NB4 (cell line): ENCODE results near the gene NSD1.

Source experiments
- DNase-seq: peaks from one replicate; pipeline ENCODE4 v3.0.0; 2010; ENCODE audit warnings: low read depth
- H3K4me3 ChIP-seq: one replicate; pipeline ENCODE4 v1.5.1; 2011; ENCODE audit warnings: mild to moderate bottlenecking, low read depth, low read length, moderate library complexity
- MYC ChIP-seq: IDR thresholded peaks from 2 replicates; pipeline ENCODE4 v1.6.1; 2011; ENCODE audit warnings: low read depth, low read length
- POLR2A ChIP-seq: IDR thresholded peaks from 2 replicates; pipeline ENCODE4 v1.6.1; 2011; ENCODE audit warnings: mild to moderate bottlenecking; ENCODE audit not compliant: insufficient read length; ENCODE audit errors: extremely low read depth
- TF ChIP-seq, protein P1 (sequence below): IDR thresholded peaks from 2 replicates; pipeline ENCODE4 v1.6.1; 2011; ENCODE audit warnings: low read depth, low read length
- TF ChIP-seq, protein P2 (sequence below): IDR thresholded peaks from one replicate; pipeline ENCODE4 v1.5.1; 2012; ENCODE audit warnings: low read depth, low read length

The NSD1 gene

GRCh38 chr5:177133096-177133852 is at the start of gene NSD1:
TSS of gene NSD1 (plus strand) at chr5:177133773. CDS start at chr5:177135104, 1,331 bp downstream.
- TF ChIP-seq, protein P1, sequence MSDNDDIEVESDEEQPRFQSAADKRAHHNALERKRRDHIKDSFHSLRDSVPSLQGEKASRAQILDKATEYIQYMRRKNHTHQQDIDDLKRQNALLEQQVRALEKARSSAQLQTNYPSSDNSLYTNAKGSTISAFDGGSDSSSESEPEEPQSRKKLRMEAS: peak; percentile 54
- TF ChIP-seq, protein P2, sequence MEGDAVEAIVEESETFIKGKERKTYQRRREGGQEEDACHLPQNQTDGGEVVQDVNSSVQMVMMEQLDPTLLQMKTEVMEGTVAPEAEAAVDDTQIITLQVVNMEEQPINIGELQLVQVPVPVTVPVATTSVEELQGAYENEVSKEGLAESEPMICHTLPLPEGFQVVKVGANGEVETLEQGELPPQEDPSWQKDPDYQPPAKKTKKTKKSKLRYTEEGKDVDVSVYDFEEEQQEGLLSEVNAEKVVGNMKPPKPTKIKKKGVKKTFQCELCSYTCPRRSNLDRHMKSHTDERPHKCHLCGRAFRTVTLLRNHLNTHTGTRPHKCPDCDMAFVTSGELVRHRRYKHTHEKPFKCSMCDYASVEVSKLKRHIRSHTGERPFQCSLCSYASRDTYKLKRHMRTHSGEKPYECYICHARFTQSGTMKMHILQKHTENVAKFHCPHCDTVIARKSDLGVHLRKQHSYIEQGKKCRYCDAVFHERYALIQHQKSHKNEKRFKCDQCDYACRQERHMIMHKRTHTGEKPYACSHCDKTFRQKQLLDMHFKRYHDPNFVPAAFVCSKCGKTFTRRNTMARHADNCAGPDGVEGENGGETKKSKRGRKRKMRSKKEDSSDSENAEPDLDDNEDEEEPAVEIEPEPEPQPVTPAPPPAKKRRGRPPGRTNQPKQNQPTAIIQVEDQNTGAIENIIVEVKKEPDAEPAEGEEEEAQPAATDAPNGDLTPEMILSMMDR: no peak
- TF ChIP-seq POLR2A: peak; percentile 59
- TF ChIP-seq MYC: peak; percentile 40; the same call in 1 of the 2 replicates
- peak; percentile 88 for DNase-seq

DNA sequence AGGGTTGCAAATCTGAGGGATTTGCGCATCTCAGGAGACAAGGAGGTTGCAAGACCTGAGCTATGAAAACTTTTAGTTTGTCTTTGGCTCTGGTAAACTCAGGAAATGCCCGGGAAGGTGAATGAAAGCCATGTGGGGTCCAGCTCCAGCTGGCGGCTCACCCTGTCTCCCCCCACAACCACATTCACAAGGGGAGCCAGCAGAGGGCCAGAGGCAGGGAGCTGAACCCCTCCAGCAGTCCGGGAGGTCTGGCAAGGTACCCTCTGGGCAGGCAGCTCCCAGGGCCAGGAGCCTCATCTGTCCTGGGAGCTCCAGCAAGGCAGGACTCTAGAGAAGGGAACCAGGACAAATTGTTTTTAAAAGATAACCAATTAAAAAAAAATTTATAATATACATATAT is 49.4 kb upstream of the NSD1 start:
- no peak overlapping the region for H3K4me3 ChIP-seq
- TF ChIP-seq, protein P2: no peak
- no peak for DNase-seq

More at GRCh38 chr5:177133096-177133852, at the start of gene NSD1:
- peak within 1 kb of the TSS; percentile 79 for H3K4me3 ChIP-seq

DNA sequence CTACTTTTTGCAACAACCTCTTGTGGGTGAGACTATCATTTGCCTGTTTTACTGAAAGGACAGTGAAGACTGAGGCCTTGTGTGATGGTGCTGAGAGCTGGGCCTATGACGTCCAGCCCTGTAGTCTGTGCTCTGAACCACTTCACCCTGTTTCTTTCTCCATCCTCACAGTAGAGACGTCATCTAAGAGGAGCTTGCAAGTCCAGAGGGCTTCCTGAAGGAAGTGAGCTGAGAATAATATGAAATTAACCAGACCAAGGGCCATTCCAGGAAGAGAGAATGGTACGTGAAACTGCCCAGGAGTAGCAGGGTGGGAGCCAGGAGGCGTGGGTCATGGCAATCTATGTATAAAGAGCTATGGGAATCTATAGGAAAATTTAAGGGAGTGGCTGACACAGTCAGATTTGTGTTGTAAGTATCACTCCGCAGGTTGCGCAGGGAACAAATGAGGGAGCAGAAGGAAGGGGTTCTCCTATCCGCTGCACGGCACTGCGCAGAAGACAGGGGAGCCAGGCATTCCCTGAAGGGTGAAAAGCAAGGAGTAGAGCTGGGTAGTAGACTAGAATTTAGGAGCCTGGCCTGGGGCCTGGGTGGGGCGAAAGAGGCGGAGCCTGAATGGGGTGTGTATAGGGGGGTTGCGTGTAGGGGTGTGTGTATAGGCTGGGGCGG is 47.5 kb upstream of the NSD1 start:
- TF ChIP-seq MYC (no peak), POLR2A (no peak)
- TF ChIP-seq, protein P2: no peak
- TF ChIP-seq, protein P1: no peak
- H3K4me3 ChIP-seq: no peak overlapping the region
- no peak for DNase-seq

DNA sequence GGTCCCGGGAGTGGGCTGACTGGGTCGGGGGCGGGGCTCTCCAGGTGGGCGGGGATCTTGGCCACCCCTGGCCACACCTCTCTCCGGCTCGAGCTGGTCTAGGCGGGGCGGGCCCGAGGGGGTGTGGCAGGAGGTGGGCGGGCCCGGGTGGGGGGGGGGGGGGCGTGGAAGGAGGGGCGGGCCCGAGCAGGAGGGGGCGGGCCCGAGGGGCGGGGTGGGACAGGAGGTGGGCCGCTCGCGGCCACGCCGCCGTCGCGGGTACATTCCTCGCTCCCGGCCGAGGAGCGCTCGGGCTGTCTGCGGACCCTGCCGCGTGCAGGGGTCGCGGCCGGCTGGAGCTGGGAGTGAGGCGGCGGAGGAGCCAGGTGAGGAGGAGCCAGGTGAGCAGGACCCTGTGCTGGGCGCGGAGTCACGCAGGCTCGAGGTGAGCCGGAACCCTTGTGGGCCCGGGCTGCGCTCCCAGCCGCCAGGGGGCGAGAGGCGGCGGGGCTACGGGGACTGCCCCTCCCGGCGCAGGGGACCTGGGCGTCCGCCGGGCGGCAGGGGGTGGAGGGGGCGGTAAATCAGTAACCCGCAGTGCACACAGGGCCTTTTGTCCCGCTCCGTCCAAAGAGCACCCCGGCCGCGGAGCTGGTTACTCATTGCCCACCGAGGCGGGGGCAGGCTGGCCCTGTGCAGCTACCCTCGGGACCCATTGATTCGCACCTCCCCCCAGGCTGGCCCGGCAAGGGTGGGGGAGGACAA is 46.7 kb upstream of the NSD1 start, which contains the start of gene FGFR4:
FGFR4 (plus strand) TSS at position 262 of the 744 bp plus-strand sequence. CDS start 2,688 bp downstream, outside the sequence.
- DNase-seq: peak; percentile 72
- peak; percentile 21; the same call in 1 of the 2 replicates for TF ChIP-seq MYC
- peak; percentile 18 for TF ChIP-seq POLR2A
- TF ChIP-seq, protein P2: peak; percentile 55
- TF ChIP-seq, protein P1: no peak
- no peak within 1 kb of the TSS for H3K4me3 ChIP-seq

- no peak for DNase-seq
- H3K4me3 ChIP-seq: no peak overlapping the region
- TF ChIP-seq, protein P2: no peak
- TF ChIP-seq MYC: no peak
- TF ChIP-seq, protein P1: no peak
- no peak for TF ChIP-seq POLR2A
Observed at GRCh38 chr5:177087398-177088005, 46.1 kb upstream of the NSD1 start.
